GM18498 (cell line): Measurements from ENCODE around the gene HHIPL1.

Experiments
- ATAC-seq: cut with Tn5 transposase; IDR thresholded peaks from one replicate; pipeline ENCODE4 v1.9.1; 2021; ENCODE audit warnings: mild to moderate bottlenecking, moderate library complexity; ENCODE audit not compliant: unreplicated experiment

HHIPL1 gene

GRCh38 chr14:99609245-99610170, 35.4 kb upstream of the HHIPL1 start:
- ATAC-seq, result no peak

GRCh38 chr14:99611646-99612045, 33.3 kb upstream of the HHIPL1 start:
- ATAC-seq, result no peak

GRCh38 chr14:99612071-99612737, 32.7 kb upstream of the HHIPL1 start:
- ATAC-seq, result no peak

GRCh38 chr14:99612738-99613330, 32.1 kb upstream of the HHIPL1 start:
- ATAC-seq, result no peak

GRCh38 chr14:99615497-99616157, 29.3 kb upstream of the HHIPL1 start:
- ATAC-seq, result no peak

GRCh38 chr14:99616832-99617800, 27.8 kb upstream of the HHIPL1 start:
- no peak for ATAC-seq

- ATAC-seq, result no peak
Observed at GRCh38 chr14:99619835-99620834, 24.8 kb upstream of the HHIPL1 start.

- no peak for ATAC-seq
Observed at GRCh38 chr14:99621948-99622347, 23.0 kb upstream of the HHIPL1 start.

GRCh38 chr14:99624024-99624423, 20.9 kb upstream of the HHIPL1 start:
- no peak for ATAC-seq

- ATAC-seq, result no peak
Observed at GRCh38 chr14:99624971-99625370, 20.0 kb upstream of the HHIPL1 start.

GRCh38 chr14:99625476-99625875, 19.5 kb upstream of the HHIPL1 start:
- no peak for ATAC-seq

- ATAC-seq, result no peak
Observed at GRCh38 chr14:99626041-99626648, 18.8 kb upstream of the HHIPL1 start.

GRCh38 chr14:99627100-99627499, 17.8 kb upstream of the HHIPL1 start:
- no peak for ATAC-seq

GRCh38 chr14:99627510-99628381, 17.2 kb upstream of the HHIPL1 start:
- no peak for ATAC-seq

GRCh38 chr14:99628887-99629618, 15.9 kb upstream of the HHIPL1 start:
- ATAC-seq, result peak; percentile 79

- ATAC-seq, result no peak
Observed at GRCh38 chr14:99630202-99630601, 14.7 kb upstream of the HHIPL1 start.
